ENCODE measurements around the gene CHST3.

The CHST3 gene

GRCh38 chr10:71933651-71934050 is 30.5 kb upstream of the CHST3 start:
- no peak overlapping the region for H3K4me3 ChIP-seq (ENCODE audit: low read depth, low read length)
- ChIA-PET POLR2A (no interaction called here), CTCF (interaction anchor here (1.1 to 2.4 kb wide), 3 partner anchors 10 to 116 kb away, joined by 3 to 9 read pairs (median 3); no protein-coding TSS in a partner anchor)
- no peak for TF ChIP-seq CTCF (IDR thresholded peaks at IDR 0.05; ENCODE audit: insufficient read depth, low read length, missing control alignments)
- DNase-seq (ENCODE audit: low read depth, low spot score): no peak

GRCh38 chr10:71938211-71938610 is 26.0 kb upstream of the CHST3 start:
- no peak for TF ChIP-seq CTCF (IDR thresholded peaks at IDR 0.05; ENCODE audit: insufficient read depth, low read length, missing control alignments)
- CTCF ChIA-PET: interaction anchor here (0.8 to 1.6 kb wide), 3 partner anchors 13 to 188 kb away, joined by 3 to 6 read pairs (median 5); no protein-coding TSS in a partner anchor
- DNase-seq (ENCODE audit: low read depth, low spot score): no peak
- no peak overlapping the region for H3K4me3 ChIP-seq (ENCODE audit: low read depth, low read length)
- POLR2A ChIA-PET: no interaction called here

GRCh38 chr10:71939304-71939703 is 24.9 kb upstream of the CHST3 start:
- TF ChIP-seq CTCF (IDR thresholded peaks at IDR 0.05; ENCODE audit: insufficient read depth, low read length, missing control alignments): no peak
- POLR2A ChIA-PET: no interaction called here
- DNase-seq (ENCODE audit: low read depth, low spot score): no peak
- CTCF ChIA-PET: interaction anchor here (0.8 to 1.6 kb wide), 3 partner anchors 11 to 41 kb away, joined by 4 to 6 read pairs (median 5); no protein-coding TSS in a partner anchor
- no peak overlapping the region for H3K4me3 ChIP-seq (ENCODE audit: low read depth, low read length)

- no peak for DNase-seq (ENCODE audit: low read depth, low spot score)
- CTCF ChIA-PET: interaction anchor here (1.3 kb wide), 1 partner anchor 109 kb away, joined by 4 read pairs; no protein-coding TSS in a partner anchor
- no peak overlapping the region for H3K4me3 ChIP-seq (ENCODE audit: low read depth, low read length)
- POLR2A ChIA-PET: no interaction called here
- TF ChIP-seq CTCF (IDR thresholded peaks at IDR 0.05; ENCODE audit: insufficient read depth, low read length, missing control alignments): no peak
Measured at GRCh38 chr10:71939861-71940474, 24.2 kb upstream of the CHST3 start.

GRCh38 chr10:71940752-71941151 is 23.4 kb upstream of the CHST3 start:
- TF ChIP-seq CTCF (IDR thresholded peaks at IDR 0.05; ENCODE audit: insufficient read depth, low read length, missing control alignments): no peak
- no peak overlapping the region for H3K4me3 ChIP-seq (ENCODE audit: low read depth, low read length)
- POLR2A ChIA-PET: no interaction called here
- CTCF ChIA-PET: interaction anchor here (1.3 kb wide), 1 partner anchor 108 kb away, joined by 4 read pairs; no protein-coding TSS in a partner anchor
- no peak for DNase-seq (ENCODE audit: low read depth, low spot score)

- DNase-seq (ENCODE audit: low read depth, low spot score): no peak
- no peak overlapping the region for H3K4me3 ChIP-seq (ENCODE audit: low read depth, low read length)
- ChIA-PET POLR2A (no interaction called here), CTCF (interaction anchor here (1.3 kb wide), 1 partner anchor 108 kb away, joined by 4 read pairs; no protein-coding TSS in a partner anchor)
- no peak for TF ChIP-seq CTCF (IDR thresholded peaks at IDR 0.05; ENCODE audit: insufficient read depth, low read length, missing control alignments)
Measured at GRCh38 chr10:71941318-71941717, 22.9 kb upstream of the CHST3 start.
